Superior temporal gyrus (tissue), 1 donor: ENCODE data around the gene UGT1A9.

ENCODE experiments used
- DNase-seq: peaks from one replicate; pipeline ENCODE4 v3.0.0-alpha.2; 2016; ENCODE audit errors: extremely low spot score

UGT1A9 gene

GRCh38 chr2:233758849-233759248 is 87.2 kb downstream of the UGT1A9 start:
- no peak for DNase-seq

- DNase-seq, result no peak
Observed at GRCh38 chr2:233760043-233760442, 88.3 kb downstream of the UGT1A9 start, which contains the start of gene UGT1A1. Gene UGT1A1, plus strand, starts transcription at chr2:233760270. Its CDS starts 18 bp downstream, at chr2:233760288.

GRCh38 chr2:233761040-233761769 is 89.5 kb downstream of the UGT1A9 start:
- no peak for DNase-seq

- no peak for DNase-seq
Observed at GRCh38 chr2:233764264-233764663, 92.6 kb downstream of the UGT1A9 start.

GRCh38 chr2:233764761-233765160 is 93.1 kb downstream of the UGT1A9 start:
- no peak for DNase-seq

GRCh38 chr2:233766416-233766815 is 94.7 kb downstream of the UGT1A9 start:
- no peak for DNase-seq

GRCh38 chr2:233768076-233768475 is 96.4 kb downstream of the UGT1A9 start:
- DNase-seq, result no peak

- no peak for DNase-seq
Observed at GRCh38 chr2:233769260-233769659, 97.6 kb downstream of the UGT1A9 start.

- no peak for DNase-seq
Observed at GRCh38 chr2:233772153-233772552, 100.5 kb downstream of the UGT1A9 start.

- DNase-seq, result no peak
Observed at GRCh38 chr2:233772583-233772982, 100.9 kb downstream of the UGT1A9 start.

- DNase-seq, result no peak
Observed at GRCh38 chr2:233773854-233774253, 102.2 kb downstream of the UGT1A9 start.

GRCh38 chr2:233775414-233775813 is 103.7 kb downstream of the UGT1A9 start:
- DNase-seq, result no peak

GRCh38 chr2:233778030-233778429 is 106.3 kb downstream of the UGT1A9 start, which contains the start of gene MROH2A:
Gene MROH2A, plus strand, starts transcription at chr2:233778330. Its CDS starts 1,029 bp downstream, at chr2:233779359.
- DNase-seq, result no peak

GRCh38 chr2:233779722-233780121 is 108.0 kb downstream of the UGT1A9 start:
- DNase-seq, result no peak

GRCh38 chr2:233780771-233781170 is 109.1 kb downstream of the UGT1A9 start:
- no peak for DNase-seq

GRCh38 chr2:233789554-233789953 is 117.9 kb downstream of the UGT1A9 start:
- DNase-seq, result no peak

- DNase-seq, result no peak
Observed at GRCh38 chr2:233791151-233791882, 119.6 kb downstream of the UGT1A9 start.

GRCh38 chr2:233791883-233792329 is 120.2 kb downstream of the UGT1A9 start:
- DNase-seq, result no peak

GRCh38 chr2:233792720-233793119 is 121.0 kb downstream of the UGT1A9 start:
- DNase-seq, result no peak

GRCh38 chr2:233793465-233794127 is 121.9 kb downstream of the UGT1A9 start:
- DNase-seq, result no peak

GRCh38 chr2:233794128-233794658 is 122.5 kb downstream of the UGT1A9 start:
- no peak for DNase-seq

- DNase-seq, result no peak
Observed at GRCh38 chr2:233795735-233796171, 124.1 kb downstream of the UGT1A9 start.
